CD4-positive, alpha-beta T cell (primary cell): ENCODE results near the gene KLHL40. TPM values are rescaled to one million over a fixed set of nuclear protein-coding genes. Genes with fewer than 3 reads are reported as not detected.

Experiments used
- ATAC-seq: fragments of 200-7000 bp; cut with Tn5 transposase; one replicate; pipeline ENCODE4 v1.10.0; 2022; ENCODE audit warnings: mild to moderate bottlenecking; ENCODE audit not compliant: poor library complexity
- CTCF ChIA-PET: fragments of 350-600 bp; sonication (Branson Sonifier 250); formaldehyde crosslinking; loops from one replicate; lab custom pipeline; 2021; ENCODE audit warnings: antibody characterized with exemption, inconsistent platforms; lab: Charles Lee
- POLR2A ChIA-PET: fragments of 350-600 bp; sonication (Branson Sonifier 250); formaldehyde crosslinking; loops from one replicate; lab custom pipeline; 2021; ENCODE audit warnings: antibody characterized with exemption, inconsistent platforms; lab: Charles Lee
- DNase-seq, 14 experiments: peaks; one replicate each; pipeline ENCODE4 v3.0.0-alpha.2; 2013 to 2020; ENCODE audit warnings: mixed read lengths in 2 of 14
- H3K27ac ChIP-seq, 2 donors: one replicate each; pipeline versions ENCODE4 v1.5.1 to v1.7.0; 2013; ENCODE audit warnings: low read length in 2 of 2, low read depth in 1 of 2, mild to moderate bottlenecking in 1 of 2
- H3K27me3 ChIP-seq, 2 experiments: 1 replicate in 1 of 2; 2 replicates in 1 of 2; pipeline versions ENCODE4 v1.6.1 to v1.7.0; 2013; ENCODE audit warnings: low read length in 2 of 2, control low read depth in 1 of 2, mild to moderate bottlenecking in 1 of 2, moderate library complexity in 1 of 2; ENCODE audit not compliant: insufficient read depth in 2 of 2, control insufficient read depth in 1 of 2
- H3K36me3 ChIP-seq: one replicate; pipeline ENCODE4 v1.6.1; 2013; ENCODE audit warnings: low read length, control low read depth; ENCODE audit not compliant: insufficient read depth
- H3K4me1 ChIP-seq: one replicate; pipeline ENCODE4 v1.6.1; 2013; ENCODE audit warnings: low read length, control low read depth; ENCODE audit not compliant: insufficient read depth
- H3K4me3 ChIP-seq: one replicate; pipeline ENCODE4 v1.5.1; 2013; ENCODE audit warnings: mild to moderate bottlenecking, low read length, moderate library complexity
- H3K9me3 ChIP-seq, 2 experiments: 1 replicate in 1 of 2; 2 replicates in 1 of 2; pipeline versions ENCODE4 v1.6.1 to v1.7.0; 2013; ENCODE audit warnings: low read length in 2 of 2, mild to moderate bottlenecking in 2 of 2, control low read depth in 1 of 2, moderate library complexity in 1 of 2; ENCODE audit not compliant: control insufficient read depth in 1 of 2, insufficient read depth in 1 of 2
- H3K27ac Mint-ChIP-seq: one replicate; pipeline ENCODE4 v1.8.0; 2020; ENCODE audit warnings: mixed read lengths
- H3K27me3 Mint-ChIP-seq: one replicate; pipeline ENCODE4 v1.8.0; 2021; ENCODE audit warnings: mixed read lengths
- H3K36me3 Mint-ChIP-seq: one replicate; pipeline ENCODE4 v1.8.0; 2021; ENCODE audit warnings: low read depth, mixed read lengths
- H3K4me1 Mint-ChIP-seq: one replicate; pipeline ENCODE4 v1.8.0; 2021; ENCODE audit warnings: low read depth, mixed read lengths
- H3K4me3 Mint-ChIP-seq: one replicate; pipeline ENCODE4 v1.8.0; 2020; ENCODE audit warnings: mild to moderate bottlenecking, mixed read lengths
- H3K9me3 Mint-ChIP-seq: one replicate; pipeline ENCODE4 v1.8.0; 2020; ENCODE audit warnings: mixed read lengths
- intact Hi-C, 2 experiments: fragments of 100-400 bp; cut with DNase I in 1 of 2; cut with micrococcal nuclease in 1 of 2; formaldehyde crosslinking; loops; one replicate each; pipeline versions ENCODE4 v1.15.1 to v1.9.0; 2023 to 2025; cut with DNase I, micrococcal nuclease
- total RNA-seq, 174 experiments: library from RNA in 2 of 174; stranded (reverse) in 2 of 174; gene quantifications; one replicate each; pipeline ENCODE4 v1.2.3 and lab custom pipeline; 2021 to 2026
- TF ChIP-seq, protein P1 (sequence below): fragments of 200-600 bp; IDR thresholded peaks from one replicate; pipeline ENCODE4 v1.8.0; 2022; ENCODE audit warnings: antibody characterized with exemption, mild to moderate bottlenecking

The KLHL40 gene
- total RNA-seq, 2 experiments from 2014 or later: not detected

GRCh38 chr3:42678447-42678846 is 6.9 kb upstream of the KLHL40 start:
- no peak overlapping the region for H3K4me3 Mint-ChIP-seq

DNA sequence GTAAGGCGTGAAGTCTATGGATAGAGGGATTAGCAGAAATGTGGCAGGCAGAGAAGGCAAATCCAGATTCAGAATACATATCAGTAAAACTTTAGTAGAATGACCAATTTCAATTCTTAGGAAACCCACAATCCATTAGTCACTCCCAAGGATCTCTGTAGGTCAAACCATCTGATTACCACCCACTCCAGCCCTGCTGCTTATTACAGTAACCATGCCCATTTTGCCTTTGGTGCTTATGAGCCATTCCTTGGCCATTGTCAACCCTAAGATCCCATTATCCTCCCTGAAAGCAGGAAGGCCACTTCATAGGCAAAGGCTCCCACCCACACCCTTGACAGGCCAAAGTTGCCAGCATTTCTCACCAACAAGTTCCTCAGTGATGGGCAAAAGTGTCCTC is 5.1 kb upstream of the KLHL40 start:
- Mint-ChIP-seq H3K4me3 (no peak overlapping the region), H3K27ac (no peak overlapping the region), H3K36me3 (no peaks in the 10 kb centered on the region), H3K9me3 (peaks cover 6% of the 10 kb centered on the region), H3K27me3 (peaks cover 32% of the 10 kb centered on the region), H3K4me1 (no peaks in the 10 kb centered on the region)
- Histone ChIP-seq H3K4me3 (no peak overlapping the region), H3K36me3 (no peaks in the 10 kb centered on the region), H3K4me1 (no peaks in the 10 kb centered on the region), H3K27me3 (no peaks in the 10 kb centered on the region), H3K9me3 (peaks cover 7 to 10% of the 10 kb centered on the region in 2 experiments), H3K27ac (no peak overlapping the region)
- TF ChIP-seq, protein P1, sequence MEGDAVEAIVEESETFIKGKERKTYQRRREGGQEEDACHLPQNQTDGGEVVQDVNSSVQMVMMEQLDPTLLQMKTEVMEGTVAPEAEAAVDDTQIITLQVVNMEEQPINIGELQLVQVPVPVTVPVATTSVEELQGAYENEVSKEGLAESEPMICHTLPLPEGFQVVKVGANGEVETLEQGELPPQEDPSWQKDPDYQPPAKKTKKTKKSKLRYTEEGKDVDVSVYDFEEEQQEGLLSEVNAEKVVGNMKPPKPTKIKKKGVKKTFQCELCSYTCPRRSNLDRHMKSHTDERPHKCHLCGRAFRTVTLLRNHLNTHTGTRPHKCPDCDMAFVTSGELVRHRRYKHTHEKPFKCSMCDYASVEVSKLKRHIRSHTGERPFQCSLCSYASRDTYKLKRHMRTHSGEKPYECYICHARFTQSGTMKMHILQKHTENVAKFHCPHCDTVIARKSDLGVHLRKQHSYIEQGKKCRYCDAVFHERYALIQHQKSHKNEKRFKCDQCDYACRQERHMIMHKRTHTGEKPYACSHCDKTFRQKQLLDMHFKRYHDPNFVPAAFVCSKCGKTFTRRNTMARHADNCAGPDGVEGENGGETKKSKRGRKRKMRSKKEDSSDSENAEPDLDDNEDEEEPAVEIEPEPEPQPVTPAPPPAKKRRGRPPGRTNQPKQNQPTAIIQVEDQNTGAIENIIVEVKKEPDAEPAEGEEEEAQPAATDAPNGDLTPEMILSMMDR: no peak
- intact Hi-C loops: no loop called here
- ATAC-seq: no peak
- DNase-seq: no peak
- POLR2A ChIA-PET: no interaction called here
- CTCF ChIA-PET: no interaction called here

More at GRCh38 chr3:42678447-42678846, 6.9 kb upstream of the KLHL40 start:
- H3K4me3 ChIP-seq: no peak overlapping the region
- H3K27ac Mint-ChIP-seq: no peak overlapping the region
- peaks cover 6% of the 10 kb centered on the region for H3K9me3 Mint-ChIP-seq
- intact Hi-C loops: no loop called here
- no peaks in the 10 kb centered on the region for H3K27me3 ChIP-seq
- TF ChIP-seq, protein P1: no peak
- no peaks in the 10 kb centered on the region for H3K36me3 Mint-ChIP-seq
- no peaks in the 10 kb centered on the region for H3K36me3 ChIP-seq
- no peak overlapping the region for H3K27ac ChIP-seq
- no peak for DNase-seq
- no peaks in the 10 kb centered on the region for H3K4me1 ChIP-seq
- no peaks in the 10 kb centered on the region for H3K4me1 Mint-ChIP-seq
- H3K27me3 Mint-ChIP-seq: peaks cover 23% of the 10 kb centered on the region
- no peak for ATAC-seq
- ChIA-PET CTCF (no interaction called here), POLR2A (no interaction called here)
- peaks cover 7 to 10% of the 10 kb centered on the region in 2 experiments for H3K9me3 ChIP-seq

GRCh38 chr3:42680806-42681205 is 4.5 kb upstream of the KLHL40 start:
- CTCF ChIA-PET: no interaction called here
- Histone ChIP-seq H3K4me3 (no peak overlapping the region), H3K36me3 (no peaks in the 10 kb centered on the region), H3K27me3 (no peaks in the 10 kb centered on the region), H3K27ac (no peak overlapping the region), H3K9me3 (peaks cover 7 to 10% of the 10 kb centered on the region in 2 experiments), H3K4me1 (no peaks in the 10 kb centered on the region)
- Mint-ChIP-seq H3K36me3 (no peaks in the 10 kb centered on the region), H3K27me3 (peaks cover 34% of the 10 kb centered on the region), H3K4me3 (no peak overlapping the region), H3K27ac (no peak overlapping the region), H3K9me3 (peaks cover 6% of the 10 kb centered on the region), H3K4me1 (no peaks in the 10 kb centered on the region)
- TF ChIP-seq, protein P1: no peak
- POLR2A ChIA-PET: no interaction called here
- no peak for ATAC-seq
- DNase-seq: no peak
- intact Hi-C loops: no loop called here
